ENCODE measurements around the gene INAFM1.

GRCh38 chr19:47247308-47247990 is 27.2 kb upstream of the INAFM1 start:
- TF ChIP-seq POLR2A (IDR thresholded peaks at IDR 0.05): no peak
- TF ChIP-seq, protein P1, sequence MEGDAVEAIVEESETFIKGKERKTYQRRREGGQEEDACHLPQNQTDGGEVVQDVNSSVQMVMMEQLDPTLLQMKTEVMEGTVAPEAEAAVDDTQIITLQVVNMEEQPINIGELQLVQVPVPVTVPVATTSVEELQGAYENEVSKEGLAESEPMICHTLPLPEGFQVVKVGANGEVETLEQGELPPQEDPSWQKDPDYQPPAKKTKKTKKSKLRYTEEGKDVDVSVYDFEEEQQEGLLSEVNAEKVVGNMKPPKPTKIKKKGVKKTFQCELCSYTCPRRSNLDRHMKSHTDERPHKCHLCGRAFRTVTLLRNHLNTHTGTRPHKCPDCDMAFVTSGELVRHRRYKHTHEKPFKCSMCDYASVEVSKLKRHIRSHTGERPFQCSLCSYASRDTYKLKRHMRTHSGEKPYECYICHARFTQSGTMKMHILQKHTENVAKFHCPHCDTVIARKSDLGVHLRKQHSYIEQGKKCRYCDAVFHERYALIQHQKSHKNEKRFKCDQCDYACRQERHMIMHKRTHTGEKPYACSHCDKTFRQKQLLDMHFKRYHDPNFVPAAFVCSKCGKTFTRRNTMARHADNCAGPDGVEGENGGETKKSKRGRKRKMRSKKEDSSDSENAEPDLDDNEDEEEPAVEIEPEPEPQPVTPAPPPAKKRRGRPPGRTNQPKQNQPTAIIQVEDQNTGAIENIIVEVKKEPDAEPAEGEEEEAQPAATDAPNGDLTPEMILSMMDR (IDR thresholded peaks at IDR 0.05): peak; percentile 79 to 88 (median 85)

All from vagina (tissue), 2 donors.